ENCODE results near the gene ABI3BP.
"Not testable (repeated sequence)": the region's sequence is repeated elsewhere in the genome, so short reads cannot be mapped to it uniquely, and the experiment has no call there.

Gene ABI3BP, protein sequence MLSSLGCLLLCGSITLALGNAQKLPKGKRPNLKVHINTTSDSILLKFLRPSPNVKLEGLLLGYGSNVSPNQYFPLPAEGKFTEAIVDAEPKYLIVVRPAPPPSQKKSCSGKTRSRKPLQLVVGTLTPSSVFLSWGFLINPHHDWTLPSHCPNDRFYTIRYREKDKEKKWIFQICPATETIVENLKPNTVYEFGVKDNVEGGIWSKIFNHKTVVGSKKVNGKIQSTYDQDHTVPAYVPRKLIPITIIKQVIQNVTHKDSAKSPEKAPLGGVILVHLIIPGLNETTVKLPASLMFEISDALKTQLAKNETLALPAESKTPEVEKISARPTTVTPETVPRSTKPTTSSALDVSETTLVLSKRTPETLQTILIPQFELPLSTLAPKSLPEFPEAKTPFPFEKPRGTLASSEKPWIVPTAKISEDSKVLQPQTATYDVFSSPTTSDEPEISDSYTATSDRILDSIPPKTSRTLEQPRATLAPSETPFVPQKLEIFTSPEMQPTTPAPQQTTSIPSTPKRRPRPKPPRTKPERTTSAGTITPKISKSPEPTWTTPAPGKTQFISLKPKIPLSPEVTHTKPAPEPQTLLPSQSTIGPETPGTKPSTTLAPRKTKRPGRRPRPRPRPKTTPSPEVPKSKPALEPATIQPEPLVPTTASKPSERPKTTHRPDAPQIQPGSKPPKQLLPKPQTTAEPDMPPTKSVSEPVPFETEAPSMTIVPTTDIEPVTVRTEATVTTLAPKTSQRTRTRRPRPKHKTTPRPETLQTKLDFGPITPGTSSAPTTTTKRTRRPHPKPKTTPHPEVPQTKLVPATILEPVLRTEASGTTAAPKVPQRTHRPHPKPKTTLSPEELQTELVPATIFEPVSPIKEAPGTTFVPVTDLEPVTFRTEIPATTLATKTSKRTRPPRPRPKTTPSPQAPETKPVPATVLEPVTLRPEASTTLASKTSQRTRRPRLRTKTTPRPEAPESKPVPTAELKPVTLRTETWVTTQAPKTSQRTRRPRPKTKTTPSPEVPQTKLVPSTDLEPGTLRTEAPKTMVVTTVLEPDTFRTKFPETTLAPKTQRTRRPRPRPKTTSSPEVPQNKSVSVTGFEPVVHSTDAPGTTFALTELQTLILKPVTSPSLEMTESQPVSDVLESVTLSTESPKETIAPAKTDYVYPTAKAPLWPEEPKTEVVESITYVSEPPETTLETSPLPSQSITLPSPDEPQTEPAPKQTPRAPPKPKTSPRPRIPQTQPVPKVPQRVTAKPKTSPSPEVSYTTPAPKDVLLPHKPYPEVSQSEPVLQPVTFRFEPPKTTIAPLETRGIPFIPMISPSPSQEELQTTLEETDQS (N-terminal part only)

DNA sequence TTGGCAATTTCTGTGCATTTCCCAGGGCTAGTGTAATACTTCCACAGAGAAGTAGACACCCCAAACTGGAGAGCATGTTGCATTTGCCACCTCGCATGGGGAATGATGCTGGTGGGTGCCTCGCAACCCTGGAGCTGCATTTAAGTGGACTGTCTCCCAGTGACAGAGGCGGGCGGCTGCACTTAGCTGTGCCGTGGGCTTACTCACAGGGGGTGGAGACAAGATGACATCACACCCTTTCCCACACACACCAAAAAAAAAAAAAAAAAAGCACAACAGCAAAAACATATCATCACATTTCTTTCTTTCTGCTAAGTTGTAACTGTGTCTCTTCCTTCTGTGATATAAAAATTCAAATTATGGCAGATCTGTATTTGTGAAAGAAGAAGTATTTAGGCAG, at the start of gene ABI3BP:
Gene ABI3BP, minus strand, starts transcription at position 113 of the 400 bp plus-strand sequence. Its CDS starts 37 bp downstream, at position 76.
- DNase-seq (ENCODE audit: low read depth in 2 of 3, low spot score in 1 of 3): no peak

DNA sequence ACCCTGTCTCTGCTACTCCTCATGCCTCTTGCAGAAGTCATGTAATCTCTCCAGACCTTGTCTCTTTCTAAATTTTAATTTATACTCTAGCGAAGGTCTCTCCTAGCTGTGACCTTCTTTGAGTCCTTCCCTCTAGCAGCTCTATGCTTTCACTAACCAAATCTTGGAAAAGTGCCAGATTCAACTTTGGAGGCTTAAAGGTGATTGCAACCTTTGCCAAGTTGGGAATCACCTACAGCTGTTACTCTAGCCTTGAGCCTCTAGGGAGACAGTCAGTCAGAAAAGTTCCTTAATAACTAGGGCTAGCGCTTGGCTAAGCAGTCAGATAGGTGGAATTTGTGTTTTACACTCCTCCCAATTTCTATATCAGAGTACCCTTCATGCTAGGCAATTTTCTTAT, 46.1 kb upstream of the ABI3BP start:
- no peak for DNase-seq (ENCODE audit: low read depth in 2 of 3, low spot score in 1 of 3)

DNA sequence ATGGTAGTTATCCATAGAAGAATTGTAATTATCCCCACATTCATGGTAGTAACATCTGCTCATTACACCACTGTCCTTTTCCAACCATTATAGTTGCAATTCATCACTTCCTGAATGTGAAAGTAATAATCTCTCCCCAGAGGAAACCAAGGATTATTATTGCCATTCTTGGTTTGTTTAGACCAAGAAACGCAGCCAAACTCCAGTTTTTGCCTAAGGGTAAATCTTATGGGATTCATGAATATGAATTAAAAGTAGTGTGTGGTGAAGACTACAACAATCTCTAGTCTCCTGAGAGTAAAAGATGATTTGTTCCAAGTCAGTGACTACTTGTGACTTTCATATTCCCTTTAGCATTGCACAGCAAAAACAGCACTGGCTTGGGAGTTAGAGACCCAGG, 45.7 kb upstream of the ABI3BP start:
- no peak for DNase-seq (ENCODE audit: low read depth in 2 of 3, low spot score in 1 of 3)

DNA sequence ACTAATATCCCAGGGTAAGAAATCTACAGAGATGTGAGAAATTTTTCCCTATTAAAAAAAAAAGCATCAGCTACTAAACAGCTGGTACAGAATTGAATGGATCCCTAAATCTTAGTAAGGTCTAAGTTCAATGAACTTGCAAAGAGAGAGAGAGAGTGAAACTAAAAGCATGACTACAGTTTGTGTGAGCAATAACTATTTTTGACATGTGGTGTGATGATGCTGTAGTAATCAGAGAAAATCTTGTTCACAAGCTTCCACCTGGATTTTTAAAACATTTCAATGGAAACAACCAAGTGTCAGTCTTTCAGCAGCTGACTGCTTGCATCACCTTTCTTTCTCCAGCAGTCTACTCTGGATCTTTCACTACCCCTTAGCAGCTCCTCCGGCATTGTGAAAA, 45.2 kb upstream of the ABI3BP start:
- no peak for DNase-seq (ENCODE audit: low read depth in 2 of 3, low spot score in 1 of 3)

DNA sequence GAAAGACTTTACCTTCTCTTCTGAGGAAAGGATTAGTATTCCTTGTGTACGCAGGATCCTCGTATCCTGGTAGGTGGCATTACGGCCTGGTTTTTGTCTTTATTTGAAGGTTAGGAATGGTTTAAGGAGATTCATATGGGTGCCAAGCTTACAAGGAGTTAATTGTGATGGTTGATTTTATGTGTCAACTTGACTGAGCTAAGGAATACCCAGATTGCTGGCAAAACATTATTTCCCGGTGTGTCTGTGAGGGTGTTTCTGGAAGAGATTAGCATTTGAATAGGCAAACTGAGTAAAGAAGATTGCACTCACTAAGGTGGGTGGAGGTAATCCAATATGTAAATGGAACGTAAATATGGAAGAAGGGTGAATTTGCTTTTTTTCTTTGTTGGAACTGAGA, 44.4 kb upstream of the ABI3BP start:
- no peak for DNase-seq (ENCODE audit: low read depth in 2 of 3, low spot score in 1 of 3)

DNA sequence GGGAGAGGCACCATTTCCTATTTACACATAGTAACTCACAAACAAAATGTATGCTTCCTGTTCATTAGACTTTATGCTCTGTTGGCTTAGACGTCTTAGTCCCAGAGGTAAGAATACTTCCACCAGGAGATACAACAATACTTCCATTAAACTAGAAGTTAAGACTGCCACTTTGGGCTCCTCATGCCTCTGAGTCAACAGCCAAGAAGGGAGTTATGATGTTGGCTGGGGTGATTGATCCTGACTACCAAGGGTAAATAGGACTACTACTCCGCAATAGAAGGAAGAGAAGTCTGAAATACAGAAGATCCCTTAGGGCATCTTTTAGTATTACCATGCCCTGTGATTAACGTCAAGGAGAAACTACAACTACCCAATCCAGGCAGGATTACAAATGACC, 43.5 kb upstream of the ABI3BP start:
- no peak for DNase-seq (ENCODE audit: low read depth in 2 of 3, low spot score in 1 of 3)

DNA sequence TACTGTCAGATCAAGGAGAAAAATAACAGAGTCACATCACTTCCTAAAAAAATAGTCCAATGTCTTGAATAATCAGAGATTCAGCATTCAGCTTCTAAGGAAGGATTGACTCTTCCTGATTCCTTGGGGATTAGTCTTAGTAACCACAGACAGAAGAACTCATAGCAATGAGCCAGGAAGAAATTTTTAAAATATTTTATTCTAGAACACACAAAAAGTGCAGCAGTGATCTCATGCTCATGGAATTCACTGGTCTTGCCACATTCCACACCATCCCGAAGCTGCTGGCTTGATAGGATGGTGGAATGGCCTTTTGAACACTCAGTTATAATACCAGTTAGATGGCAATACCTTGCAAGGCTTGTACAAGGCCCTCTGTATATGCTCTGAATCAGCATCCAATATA, 43.0 kb upstream of the ABI3BP start:
- no peak for DNase-seq (ENCODE audit: low read depth in 2 of 3, low spot score in 1 of 3)

DNA sequence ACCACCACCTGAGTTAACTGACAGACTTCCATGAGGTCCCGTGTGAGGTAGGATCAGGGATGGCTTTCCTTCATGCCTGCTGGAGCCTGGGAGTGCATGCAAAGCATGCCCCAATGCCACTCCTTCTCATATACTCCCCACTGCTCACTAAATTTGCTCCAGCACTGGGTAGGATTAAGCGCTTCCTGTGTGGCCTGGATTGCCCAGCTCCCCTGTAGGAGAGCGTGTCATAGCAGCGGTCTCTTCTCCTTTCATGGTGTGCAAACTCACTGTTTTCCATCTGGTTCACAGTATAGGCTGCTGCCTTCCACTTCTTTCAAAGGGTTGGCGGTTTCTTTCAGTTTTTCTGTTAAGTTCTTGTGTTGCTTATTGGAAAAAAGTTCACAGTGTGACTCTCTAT, 34.1 kb upstream of the ABI3BP start:
- no peak for DNase-seq (ENCODE audit: low read depth in 2 of 3, low spot score in 1 of 3)

DNA sequence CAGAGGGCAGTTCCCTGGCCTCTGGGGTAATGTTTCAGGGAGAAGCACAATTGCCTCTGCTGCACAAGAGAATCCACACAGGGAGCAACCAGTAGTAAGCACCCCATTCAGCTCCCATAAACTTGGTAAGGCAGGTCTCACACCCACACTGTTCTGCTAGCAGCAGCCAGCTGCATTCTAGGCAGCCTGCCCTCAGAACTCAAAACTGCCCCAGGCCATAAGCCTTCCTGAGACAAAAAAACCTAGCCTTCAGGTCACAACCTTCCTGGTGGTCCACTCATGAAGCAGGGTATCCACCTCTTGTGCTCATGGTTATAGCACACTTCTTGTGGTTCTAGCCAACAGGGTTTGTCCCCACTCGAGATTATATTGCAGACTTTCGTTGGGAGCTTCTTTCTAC, 33.7 kb upstream of the ABI3BP start:
- DNase-seq (ENCODE audit: low read depth in 2 of 3, low spot score in 1 of 3): no peak

DNA sequence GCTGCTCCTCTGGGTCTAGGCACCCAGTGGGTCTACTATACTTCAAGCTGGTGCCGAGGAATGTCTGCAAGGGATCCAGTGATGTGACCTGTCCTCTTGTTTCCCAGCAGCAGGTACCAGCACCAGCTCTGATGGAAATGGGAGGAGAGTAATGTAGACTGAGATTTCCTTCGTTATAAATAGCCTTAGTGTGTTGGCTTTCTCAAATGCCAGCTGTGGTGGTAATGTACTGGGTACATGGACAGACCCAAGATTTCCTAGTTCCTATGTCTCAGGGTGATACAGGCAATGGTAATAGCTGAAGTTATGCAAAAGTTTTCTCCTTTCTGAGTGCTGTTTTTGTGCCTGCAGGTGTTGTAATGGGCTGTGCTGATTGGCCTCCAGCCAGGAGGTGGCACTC, 33.0 kb upstream of the ABI3BP start:
- no peak for DNase-seq (ENCODE audit: low read depth in 2 of 3, low spot score in 1 of 3)

DNA sequence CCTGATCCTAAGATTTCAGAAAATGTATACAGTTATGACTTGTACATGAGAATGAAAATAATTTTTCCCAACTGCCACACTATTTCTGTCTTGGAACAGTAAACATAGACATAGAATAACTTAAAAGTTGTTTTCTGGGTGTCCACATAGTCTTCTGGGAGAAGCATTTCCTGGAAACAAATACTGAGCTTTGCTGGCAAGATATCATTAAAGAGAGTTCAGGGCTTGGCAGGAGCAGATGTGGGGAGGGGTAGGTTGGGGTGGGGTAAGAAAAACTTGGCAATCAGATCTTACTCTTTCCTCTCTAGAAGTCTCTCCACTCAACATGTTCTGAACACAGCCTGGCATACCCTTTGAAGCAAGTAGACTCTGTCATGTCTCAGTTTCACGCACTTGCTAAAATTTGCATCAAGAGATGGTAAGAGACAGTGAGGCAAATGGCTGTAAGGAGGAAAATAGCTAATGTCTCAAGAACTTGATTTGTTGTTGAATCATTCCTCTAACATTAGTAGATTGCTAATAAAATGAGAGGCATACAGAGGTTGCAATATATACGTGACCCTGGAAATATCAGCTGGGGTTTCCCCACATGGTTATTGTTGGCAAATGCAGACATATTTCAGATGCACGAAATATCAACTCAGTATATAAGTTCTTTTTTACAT, 27.3 kb upstream of the ABI3BP start:
- DNase-seq (ENCODE audit: low read depth in 2 of 3, low spot score in 1 of 3): no peak

DNA sequence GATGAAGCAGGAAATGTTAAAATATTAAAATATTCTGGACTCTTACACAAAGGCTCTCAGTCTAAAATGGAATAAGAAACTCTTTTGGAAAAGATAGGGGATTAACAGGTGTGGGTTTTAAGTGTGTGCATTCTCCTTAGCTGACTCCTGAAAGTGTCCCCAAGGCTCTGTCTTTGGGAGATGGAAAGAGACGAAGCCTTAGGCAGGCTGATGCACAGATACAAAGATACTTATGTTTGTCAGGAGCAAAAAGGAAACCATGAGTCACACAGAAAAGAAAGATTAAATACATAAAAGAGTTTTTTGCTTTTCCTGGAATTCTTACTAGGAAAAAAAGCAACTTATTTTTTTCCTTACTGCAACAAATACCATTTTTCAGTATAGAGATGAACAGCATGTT, 23.8 kb upstream of the ABI3BP start:
- DNase-seq (ENCODE audit: low read depth in 2 of 3, low spot score in 1 of 3): no peak

DNA sequence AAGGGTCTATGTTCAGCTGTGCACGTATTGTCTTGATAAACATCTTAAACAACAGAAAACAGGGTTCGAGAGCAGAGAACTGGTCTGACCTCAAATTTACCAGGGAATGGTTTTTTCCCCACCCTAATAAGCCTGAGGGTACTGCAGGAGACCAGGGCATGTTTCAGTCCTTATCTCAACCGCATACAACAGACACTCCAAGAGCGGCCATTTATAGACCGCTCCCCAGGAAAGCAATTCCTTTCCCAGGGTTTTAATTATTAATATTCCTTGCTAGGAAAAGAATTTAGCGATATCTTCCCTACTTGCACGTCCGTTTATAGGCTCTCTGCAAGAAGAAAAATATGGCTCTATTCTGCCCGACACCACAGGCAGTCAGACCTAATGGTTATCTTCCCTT, 19.1 kb upstream of the ABI3BP start:
- DNase-seq (ENCODE audit: low read depth in 2 of 3, low spot score in 1 of 3): not testable (repeated sequence)

DNA sequence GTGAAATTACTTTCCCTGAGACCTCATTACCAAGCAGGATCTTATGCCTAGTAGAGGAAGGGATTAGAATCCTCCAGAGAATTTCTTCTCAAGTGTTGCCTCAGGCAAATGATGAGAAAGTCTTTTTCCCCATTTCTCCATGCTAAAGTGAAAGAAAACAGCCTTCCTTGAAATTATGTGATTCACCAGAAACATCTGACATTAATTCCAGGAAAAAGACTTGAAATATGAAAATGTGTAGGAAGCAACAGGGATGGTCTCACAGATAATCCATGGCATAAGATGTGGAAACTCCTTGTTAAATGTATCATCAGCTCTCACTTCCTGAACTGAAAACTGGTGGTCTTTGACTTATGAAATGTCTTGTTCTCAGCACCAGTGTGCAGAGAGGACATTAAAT, 17.9 kb upstream of the ABI3BP start:
- no peak for DNase-seq (ENCODE audit: low read depth in 2 of 3, low spot score in 1 of 3)

DNA sequence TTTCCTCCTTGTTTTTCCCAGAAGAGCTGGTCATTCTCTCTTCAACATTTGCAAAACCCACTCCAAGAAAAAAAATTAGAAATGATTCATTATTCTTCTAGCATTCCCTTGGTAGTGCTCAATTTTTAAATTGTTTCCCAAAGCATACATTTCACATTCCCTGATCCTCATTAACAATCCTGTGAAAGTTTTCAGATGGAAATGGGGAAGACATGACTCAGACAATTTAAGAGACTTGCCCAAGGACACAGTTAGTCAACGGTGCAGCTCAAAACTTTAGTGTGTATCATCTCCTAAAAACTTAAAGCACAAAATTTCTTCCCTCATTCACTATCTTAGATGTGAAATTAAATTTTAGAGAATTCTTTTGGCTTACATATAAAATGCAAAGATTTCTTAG, 17.1 kb upstream of the ABI3BP start:
- no peak for DNase-seq (ENCODE audit: low read depth in 2 of 3, low spot score in 1 of 3)

DNA sequence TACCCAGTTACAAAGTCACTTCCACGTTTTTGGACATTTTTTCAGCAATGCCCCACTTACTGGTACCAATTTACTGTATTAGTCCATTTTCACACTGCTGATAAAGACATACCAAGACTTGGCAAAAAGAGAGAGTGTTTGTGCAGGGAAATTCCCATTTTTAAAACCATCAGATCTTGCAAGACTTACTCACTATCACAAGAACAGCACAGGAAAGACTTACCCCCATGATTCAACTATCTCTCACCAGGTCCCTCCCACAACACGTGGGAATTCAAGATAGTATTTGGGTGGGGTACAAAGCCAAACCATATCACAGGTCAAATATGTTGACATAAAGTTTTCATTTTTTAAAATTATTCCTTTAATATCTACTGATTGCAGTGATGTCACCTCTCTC, 16.2 kb upstream of the ABI3BP start:
- DNase-seq (ENCODE audit: low read depth in 2 of 3, low spot score in 1 of 3): no peak

DNA sequence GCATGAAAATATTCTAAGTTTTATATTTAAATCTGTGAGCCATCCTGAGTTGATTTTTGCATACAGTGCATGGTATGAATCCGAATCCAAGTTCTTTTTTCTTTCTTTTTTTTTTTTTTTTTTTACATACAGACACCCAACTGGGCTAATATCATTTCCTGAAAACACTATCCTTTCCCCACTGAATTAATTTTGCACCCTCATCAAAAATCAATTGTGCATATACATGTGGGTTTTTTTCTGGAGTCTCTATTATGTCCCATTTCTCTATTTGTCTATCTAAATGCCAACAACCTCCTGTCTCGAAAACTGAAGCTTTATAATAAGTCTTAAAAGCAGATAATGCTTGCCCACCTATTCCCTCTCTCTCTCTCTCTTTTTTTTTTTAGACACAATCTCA, 5.9 kb upstream of the ABI3BP start:
- DNase-seq (ENCODE audit: low read depth in 2 of 3, low spot score in 1 of 3): no peak

DNA sequence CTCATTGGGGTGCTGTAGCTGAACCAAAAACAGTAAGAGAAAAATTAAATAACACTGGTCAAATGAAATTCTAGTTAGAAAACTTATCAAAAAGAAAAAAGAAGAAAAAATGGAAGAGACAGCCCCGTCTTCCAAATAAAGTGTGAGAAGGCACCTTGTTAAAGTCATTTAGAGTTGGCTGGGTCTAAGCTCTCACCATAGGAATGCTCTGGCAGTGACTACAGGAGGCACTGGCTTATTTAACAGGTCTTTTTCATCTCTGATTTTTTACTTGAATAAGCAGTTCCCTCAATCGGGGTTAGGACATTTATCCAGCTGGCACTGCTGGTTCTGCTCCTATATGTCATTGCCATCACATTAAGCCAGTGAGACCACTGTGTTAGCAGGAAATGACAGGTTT, 1.6 kb upstream of the ABI3BP start:
- no peak for DNase-seq (ENCODE audit: low read depth in 2 of 3, low spot score in 1 of 3)

DNA sequence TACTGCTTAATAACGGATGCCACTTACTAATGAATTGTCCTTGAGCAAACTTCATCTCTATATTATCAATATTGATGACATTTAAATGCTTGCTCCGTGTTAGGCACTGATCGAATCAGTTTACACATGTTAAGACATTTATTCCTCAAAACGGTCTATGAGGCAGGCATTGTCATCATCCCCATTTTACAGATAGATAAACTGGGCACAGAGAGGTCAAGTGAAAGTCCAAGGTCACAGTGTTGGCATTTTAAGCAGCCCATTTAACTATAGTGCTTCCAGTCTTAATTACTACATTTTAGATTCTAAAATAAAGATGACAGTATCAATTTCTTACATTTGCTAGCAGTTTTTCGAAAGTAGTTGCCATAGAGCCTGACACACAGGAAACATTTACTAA, 966 bp upstream of the ABI3BP start:
- no peak for DNase-seq (ENCODE audit: low read depth in 2 of 3, low spot score in 1 of 3)

DNA sequence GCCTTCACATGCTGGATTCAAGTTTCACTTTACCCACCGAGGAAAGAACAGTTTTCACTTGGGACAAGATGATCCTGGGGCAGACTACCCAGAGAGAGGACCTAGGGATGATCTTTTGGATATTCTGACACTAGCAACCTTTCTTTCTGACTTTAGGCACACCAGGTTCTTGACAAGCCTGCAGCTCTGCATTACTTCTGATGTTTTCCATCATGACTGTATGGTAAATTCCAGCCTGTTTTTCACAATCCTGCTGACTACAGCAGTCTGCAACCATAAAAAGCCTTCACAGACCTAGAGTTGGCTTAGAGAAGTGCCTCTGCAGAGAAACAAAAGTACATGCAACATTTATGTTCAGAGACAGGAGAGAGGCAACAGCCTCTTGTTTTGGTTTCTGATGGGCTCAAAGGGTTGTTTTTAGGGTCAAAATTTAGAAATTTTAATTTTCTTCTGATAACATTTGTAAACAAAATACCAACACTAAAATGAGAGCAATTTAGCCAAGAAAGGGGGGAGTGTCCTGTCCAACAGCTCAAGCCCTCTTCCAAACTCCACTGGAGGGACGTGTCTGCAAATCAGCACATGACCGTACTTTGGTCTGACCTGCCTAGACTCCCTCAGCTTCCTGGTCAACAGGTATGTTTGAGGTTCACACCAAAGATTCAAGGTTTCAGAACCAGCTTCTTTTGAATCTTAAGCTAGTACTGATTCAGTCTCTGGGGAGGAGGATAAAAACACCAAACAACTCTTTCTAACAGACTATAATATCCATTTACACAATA, 799 bp downstream of the ABI3BP start:
- no peak for DNase-seq (ENCODE audit: low read depth in 2 of 3, low spot score in 1 of 3)
